Thoracic aorta (tissue), 2 donors: ENCODE measurements around the gene ZEB1. TPM values are rescaled to one million over a fixed set of nuclear protein-coding genes. Genes with fewer than 3 reads are reported as not detected.
"Not testable (repeated sequence)": the region's sequence is repeated elsewhere in the genome, so short reads cannot be mapped to it uniquely, and the experiment has no call there.

ENCODE experiments used
- ATAC-seq: fragments of 150-250 bp; one replicate; pipeline ENCODE4 v1.8.0; 2017; ENCODE audit warnings: low read depth; ENCODE audit not compliant: insufficient number of reproducible peaks, low FRiP score
- DNase-seq: peaks from one replicate; pipeline ENCODE4 v3.0.0-alpha.2; 2020; ENCODE audit warnings: low spot score
- H3K27ac ChIP-seq, 2 donors: fragments of 200-600 bp; sonication (generic); 1 replicate in 1 of 2; 2 replicates in 1 of 2; pipeline ENCODE4 v1.5.1; 2016; ENCODE audit warnings: mild to moderate bottlenecking in 2 of 2, moderate library complexity in 2 of 2
- H3K27me3 ChIP-seq: fragments of 200-600 bp; sonication (generic); replicated peaks from 2 replicates; pipeline ENCODE4 v1.6.0; 2016; ENCODE audit warnings: mild to moderate bottlenecking; ENCODE audit not compliant: insufficient read depth
- H3K36me3 ChIP-seq: fragments of 200-600 bp; sonication (generic); one replicate; pipeline ENCODE4 v1.5.1; 2016
- H3K4me1 ChIP-seq, 2 donors: fragments of 200-600 bp; sonication (generic); 1 replicate in 1 of 2; 2 replicates in 1 of 2; pipeline versions ENCODE4 v1.5.1 to v1.6.0; 2016; ENCODE audit warnings: low read depth in 2 of 2, mild to moderate bottlenecking in 1 of 2; ENCODE audit not compliant: control insufficient read depth in 1 of 2
- H3K4me3 ChIP-seq: fragments of 200-600 bp; sonication (generic); 2 replicates; pipeline ENCODE4 v1.5.1; 2016; ENCODE audit warnings: mild to moderate bottlenecking
- H3K9me3 ChIP-seq: fragments of 200-600 bp; sonication (generic); 2 replicates; pipeline ENCODE4 v1.5.1; 2016
- total RNA-seq, 2 donors: library from RNA; depleted of rRNA; stranded (reverse); fragments of >200 nt; gene quantifications; one replicate each; pipeline versions ENCODE4 v1.1.0 to v1.2.3, GENCODE V29; 2016
- TF ChIP-seq, protein P1 (sequence below): fragments of 200-600 bp; sonication (generic); IDR thresholded peaks from one replicate; pipeline ENCODE4 v1.5.1; 2019; ENCODE audit warnings: antibody characterized with exemption

ZEB1 gene
- total RNA-seq, 2 donors from 2014 or later = 101 to 179 TPM

DNA sequence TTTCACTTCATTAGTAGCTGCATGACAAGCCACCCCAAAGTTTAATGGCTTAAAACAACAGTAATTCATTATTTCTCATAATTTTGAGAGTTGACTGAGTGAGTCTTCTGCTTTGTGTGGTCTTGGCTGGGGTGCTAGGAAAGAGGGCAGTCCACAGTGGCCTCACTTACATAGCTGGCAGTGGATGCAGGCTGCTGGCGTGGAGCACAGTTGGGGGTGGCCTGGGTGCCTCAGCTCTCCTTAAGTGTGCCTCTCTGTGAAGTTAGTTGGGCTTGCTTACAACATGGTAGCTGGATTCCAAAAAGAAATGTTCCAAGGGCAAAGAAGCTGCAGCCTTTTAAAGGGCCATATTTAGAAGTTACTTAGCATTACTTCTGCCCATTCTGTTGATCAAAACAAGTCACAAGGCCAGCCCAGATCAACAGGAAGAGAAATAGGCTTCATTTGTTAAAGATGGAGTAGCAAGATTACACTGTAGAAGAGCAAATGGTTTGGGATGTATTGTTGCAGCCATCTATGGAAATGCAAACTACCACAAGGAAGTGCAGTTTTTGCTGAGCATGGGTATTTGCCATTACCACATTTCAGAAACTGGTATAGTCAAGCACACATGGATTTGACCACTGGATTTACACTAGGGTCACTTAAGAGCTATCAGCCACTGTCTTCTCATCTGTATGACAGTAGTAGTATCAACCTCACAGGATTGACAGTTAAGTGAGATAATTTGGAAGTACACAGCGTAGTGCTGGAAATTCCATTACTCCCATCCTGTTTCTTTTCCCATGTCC lies 33.6 kb downstream of the ZEB1 start:
- DNase-seq (no peak), ATAC-seq (no peak)
- Histone ChIP-seq H3K4me1 (peaks cover 47 to 76% of the 10 kb centered on the region in 2 donors), H3K36me3 (no peaks in the 10 kb centered on the region), H3K27me3 (no peaks in the 10 kb centered on the region), H3K27ac (peak overlapping the region in 1 of 2 donors; percentile 51), H3K9me3 (no peaks in the 10 kb centered on the region), H3K4me3 (no peak overlapping the region)
- TF ChIP-seq, protein P1, sequence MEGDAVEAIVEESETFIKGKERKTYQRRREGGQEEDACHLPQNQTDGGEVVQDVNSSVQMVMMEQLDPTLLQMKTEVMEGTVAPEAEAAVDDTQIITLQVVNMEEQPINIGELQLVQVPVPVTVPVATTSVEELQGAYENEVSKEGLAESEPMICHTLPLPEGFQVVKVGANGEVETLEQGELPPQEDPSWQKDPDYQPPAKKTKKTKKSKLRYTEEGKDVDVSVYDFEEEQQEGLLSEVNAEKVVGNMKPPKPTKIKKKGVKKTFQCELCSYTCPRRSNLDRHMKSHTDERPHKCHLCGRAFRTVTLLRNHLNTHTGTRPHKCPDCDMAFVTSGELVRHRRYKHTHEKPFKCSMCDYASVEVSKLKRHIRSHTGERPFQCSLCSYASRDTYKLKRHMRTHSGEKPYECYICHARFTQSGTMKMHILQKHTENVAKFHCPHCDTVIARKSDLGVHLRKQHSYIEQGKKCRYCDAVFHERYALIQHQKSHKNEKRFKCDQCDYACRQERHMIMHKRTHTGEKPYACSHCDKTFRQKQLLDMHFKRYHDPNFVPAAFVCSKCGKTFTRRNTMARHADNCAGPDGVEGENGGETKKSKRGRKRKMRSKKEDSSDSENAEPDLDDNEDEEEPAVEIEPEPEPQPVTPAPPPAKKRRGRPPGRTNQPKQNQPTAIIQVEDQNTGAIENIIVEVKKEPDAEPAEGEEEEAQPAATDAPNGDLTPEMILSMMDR = no peak

DNA sequence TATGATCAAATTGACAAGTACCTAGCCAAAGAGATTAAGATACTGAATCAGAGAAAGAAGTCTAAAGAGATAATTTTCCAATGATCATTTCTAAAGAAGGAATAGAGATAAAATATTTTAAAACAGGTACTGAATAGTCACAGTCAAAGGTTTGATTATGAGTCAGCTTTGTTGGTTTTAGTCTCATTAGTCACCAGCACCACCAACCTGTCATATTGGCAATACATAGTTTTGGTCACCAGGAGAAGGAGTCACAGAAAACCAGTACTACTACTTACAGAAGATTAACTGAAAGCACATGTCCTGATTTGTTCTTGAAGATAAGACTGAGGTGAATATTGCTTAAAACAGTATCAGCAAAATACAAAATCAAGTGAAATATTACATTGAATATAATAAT lies 34.6 kb downstream of the ZEB1 start:
- TF ChIP-seq, protein P1 = no peak
- peaks cover 43 to 77% of the 10 kb centered on the region in 2 donors for H3K4me1 ChIP-seq
- DNase-seq = no peak

DNA sequence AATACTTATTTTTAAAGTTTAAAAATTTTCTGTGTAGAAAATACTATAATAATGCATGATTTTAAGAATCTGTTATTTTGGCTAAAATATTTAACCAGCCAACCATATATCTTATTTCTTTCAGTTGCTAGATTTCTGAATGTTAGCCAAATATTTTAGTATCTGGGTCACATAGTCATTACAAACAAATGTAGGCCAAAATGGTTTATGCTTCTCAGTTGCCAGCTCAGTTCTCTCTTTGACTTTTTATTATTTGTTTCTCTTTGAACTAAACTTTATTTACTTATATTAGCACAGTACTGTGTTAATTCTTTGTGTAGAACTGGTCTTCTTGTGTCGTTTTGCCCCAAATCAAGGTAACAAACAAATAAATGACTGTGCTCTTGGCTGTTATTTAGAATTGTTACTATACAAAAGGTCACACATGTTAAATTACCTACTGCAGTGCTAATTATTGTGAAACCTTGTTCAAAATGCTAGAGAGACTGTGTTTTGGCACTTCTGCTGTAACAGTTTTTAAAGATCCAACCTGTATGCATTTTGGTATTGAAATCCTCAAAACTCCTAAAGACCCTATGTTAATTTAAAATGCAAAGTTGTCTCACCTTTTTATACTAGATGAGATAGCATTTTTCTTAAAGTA lies 39.8 kb downstream of the ZEB1 start:
- no peak overlapping the region for H3K4me3 ChIP-seq
- ATAC-seq = no peak
- TF ChIP-seq, protein P1 = no peak
- H3K36me3 ChIP-seq = peaks cover 14% of the 10 kb centered on the region
- H3K9me3 ChIP-seq = no peaks in the 10 kb centered on the region
- no peak overlapping the region for H3K27ac ChIP-seq
- H3K27me3 ChIP-seq = no peaks in the 10 kb centered on the region
- peaks cover 40 to 68% of the 10 kb centered on the region in 2 donors for H3K4me1 ChIP-seq
- DNase-seq = no peak

More for the DNA sequence above, 34.6 kb downstream of the ZEB1 start:
- no peaks in the 10 kb centered on the region for H3K36me3 ChIP-seq
- no peak for ATAC-seq
- H3K9me3 ChIP-seq = no peaks in the 10 kb centered on the region
- peak overlapping the region in 1 of 2 donors; percentile 23 for H3K27ac ChIP-seq
- no peaks in the 10 kb centered on the region for H3K27me3 ChIP-seq
- H3K4me3 ChIP-seq = no peak overlapping the region

DNA sequence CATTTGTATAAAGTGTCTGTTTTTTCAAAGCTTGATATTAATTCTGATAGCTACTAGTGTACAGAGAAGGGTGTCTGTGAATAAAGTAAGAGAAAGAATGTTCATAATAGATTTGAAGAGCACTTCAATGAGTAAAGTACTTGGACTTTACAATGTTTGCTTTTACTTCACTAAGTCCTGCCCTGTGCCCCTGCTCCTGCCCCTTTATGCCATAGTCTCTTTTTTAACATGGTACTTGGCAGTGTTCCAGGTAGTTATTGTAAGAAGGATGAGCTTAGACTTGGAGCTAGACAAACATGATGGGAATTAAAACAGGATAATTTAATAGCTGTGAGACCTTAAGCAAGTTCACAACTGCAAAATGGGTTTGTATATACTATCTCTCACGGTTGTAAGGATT lies 41.0 kb downstream of the ZEB1 start:
- TF ChIP-seq, protein P1 = no peak
- H3K9me3 ChIP-seq = no peaks in the 10 kb centered on the region
- H3K27me3 ChIP-seq = no peaks in the 10 kb centered on the region
- H3K27ac ChIP-seq = no peak overlapping the region
- peaks cover 14% of the 10 kb centered on the region for H3K36me3 ChIP-seq
- H3K4me3 ChIP-seq = no peak overlapping the region
- ATAC-seq (no peak), DNase-seq (no peak)
- H3K4me1 ChIP-seq = peaks cover 29 to 57% of the 10 kb centered on the region in 2 donors

DNA sequence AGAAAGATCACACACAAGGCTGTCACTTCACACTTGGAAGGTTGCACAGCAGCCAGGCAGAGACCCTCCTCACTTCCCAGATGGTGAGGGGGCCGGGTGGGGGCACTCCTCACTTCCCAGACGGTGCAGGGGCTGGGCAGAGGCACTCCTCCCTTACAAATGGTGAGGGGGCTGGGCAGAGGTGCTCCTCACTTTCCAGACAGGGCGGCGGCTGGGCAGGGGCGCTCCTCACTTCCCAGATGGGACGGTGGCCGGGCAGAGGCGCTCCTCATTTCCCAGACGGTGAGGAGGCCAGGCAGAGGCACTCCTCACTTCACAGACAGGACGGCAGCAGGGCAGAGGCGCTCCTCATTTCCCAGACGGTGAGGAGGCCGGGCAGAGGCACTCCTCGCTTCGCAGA lies 42.5 kb downstream of the ZEB1 start:
- Histone ChIP-seq H3K36me3 (peaks cover 14% of the 10 kb centered on the region), H3K4me1 (peaks cover 28 to 51% of the 10 kb centered on the region in 2 donors)
- not testable (repeated sequence) for H3K27me3 ChIP-seq, DNase-seq, H3K9me3 ChIP-seq, ATAC-seq, H3K27ac ChIP-seq, H3K4me3 ChIP-seq
